ENCODE data around the gene MAP4. TPM values are rescaled to one million over a fixed set of nuclear protein-coding genes. Genes with fewer than 3 reads are reported as not detected.

MAP4 gene
- total and polyA plus RNA-seq, 2 of the 13 experiments (the other 11 are each of a cell fraction or from before 2014, with no cell fraction given): 33.1 to 38.7 TPM

DNA sequence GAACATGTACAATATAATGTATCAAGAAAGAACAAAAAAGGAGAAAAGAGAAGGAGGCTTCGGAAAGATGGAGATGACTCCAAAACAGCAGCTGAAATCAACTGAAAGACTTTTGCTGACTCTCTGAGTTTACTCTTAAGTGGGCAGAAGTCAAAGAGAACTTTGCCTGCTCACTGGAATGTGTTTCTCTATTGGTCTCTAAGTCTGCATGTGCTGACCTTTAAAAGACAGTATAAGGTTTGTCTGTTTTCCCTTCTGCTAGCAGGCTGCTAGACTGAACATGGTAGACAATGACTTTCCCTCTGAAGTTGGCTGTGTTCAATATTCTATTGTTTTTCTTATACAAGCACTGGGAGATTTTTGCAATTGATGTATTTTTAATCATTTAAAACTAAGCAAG is 7.2 kb upstream of the MAP4 start (continued):
- TF ChIP-seq ZBTB20 (CRISPR knock-in tag; IDR thresholded peaks at IDR 0.05; ENCODE audit: borderline replicate concordance, low read depth): no peak
- TF ChIP-seq, protein P1, sequence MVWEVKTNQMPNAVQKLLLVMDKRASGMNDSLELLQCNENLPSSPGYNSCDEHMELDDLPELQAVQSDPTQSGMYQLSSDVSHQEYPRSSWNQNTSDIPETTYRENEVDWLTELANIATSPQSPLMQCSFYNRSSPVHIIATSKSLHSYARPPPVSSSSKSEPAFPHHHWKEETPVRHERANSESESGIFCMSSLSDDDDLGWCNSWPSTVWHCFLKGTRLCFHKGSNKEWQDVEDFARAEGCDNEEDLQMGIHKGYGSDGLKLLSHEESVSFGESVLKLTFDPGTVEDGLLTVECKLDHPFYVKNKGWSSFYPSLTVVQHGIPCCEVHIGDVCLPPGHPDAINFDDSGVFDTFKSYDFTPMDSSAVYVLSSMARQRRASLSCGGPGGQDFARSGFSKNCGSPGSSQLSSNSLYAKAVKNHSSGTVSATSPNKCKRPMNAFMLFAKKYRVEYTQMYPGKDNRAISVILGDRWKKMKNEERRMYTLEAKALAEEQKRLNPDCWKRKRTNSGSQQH (CRISPR knock-in tag; IDR thresholded peaks at IDR 0.05; ENCODE audit: low read depth): no peak
- TF ChIP-seq TMF1 (CRISPR knock-in tag; IDR thresholded peaks at IDR 0.05; ENCODE audit: low read depth): no peak
- no peak for TF ChIP-seq EZH2 (conservative IDR thresholded peaks at IDR 0.05; ENCODE audit: low read depth, low read length)
- TF ChIP-seq ZNF260 (CRISPR knock-in tag; IDR thresholded peaks at IDR 0.05; ENCODE audit: borderline replicate concordance, low read depth): no peak
- TF ChIP-seq, protein P2, sequence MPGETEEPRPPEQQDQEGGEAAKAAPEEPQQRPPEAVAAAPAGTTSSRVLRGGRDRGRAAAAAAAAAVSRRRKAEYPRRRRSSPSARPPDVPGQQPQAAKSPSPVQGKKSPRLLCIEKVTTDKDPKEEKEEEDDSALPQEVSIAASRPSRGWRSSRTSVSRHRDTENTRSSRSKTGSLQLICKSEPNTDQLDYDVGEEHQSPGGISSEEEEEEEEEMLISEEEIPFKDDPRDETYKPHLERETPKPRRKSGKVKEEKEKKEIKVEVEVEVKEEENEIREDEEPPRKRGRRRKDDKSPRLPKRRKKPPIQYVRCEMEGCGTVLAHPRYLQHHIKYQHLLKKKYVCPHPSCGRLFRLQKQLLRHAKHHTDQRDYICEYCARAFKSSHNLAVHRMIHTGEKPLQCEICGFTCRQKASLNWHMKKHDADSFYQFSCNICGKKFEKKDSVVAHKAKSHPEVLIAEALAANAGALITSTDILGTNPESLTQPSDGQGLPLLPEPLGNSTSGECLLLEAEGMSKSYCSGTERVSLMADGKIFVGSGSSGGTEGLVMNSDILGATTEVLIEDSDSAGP (CRISPR knock-in tag; IDR thresholded peaks at IDR 0.05; ENCODE audit: borderline replicate concordance): no peak
- no peak for TF ChIP-seq NFKBIZ (CRISPR knock-in tag; IDR thresholded peaks at IDR 0.05)
- TF ChIP-seq ZNF577 (CRISPR knock-in tag; IDR thresholded peaks at IDR 0.05; ENCODE audit: borderline replicate concordance, low read depth): no peak
- no peak for TF ChIP-seq PPARG (CRISPR knock-in tag; conservative IDR thresholded peaks at IDR 0.05)
- no peak for TF ChIP-seq MAX (IDR thresholded peaks at IDR 0.05)
- no peak for TF ChIP-seq RCOR2 (CRISPR knock-in tag; IDR thresholded peaks at IDR 0.05)
- no peak for TF ChIP-seq SKIL (CRISPR knock-in tag; IDR thresholded peaks at IDR 0.05; ENCODE audit: borderline replicate concordance)
- TF ChIP-seq ZFAT (CRISPR knock-in tag; conservative IDR thresholded peaks at IDR 0.05): no peak
- TF ChIP-seq ZNF230 (CRISPR knock-in tag; IDR thresholded peaks at IDR 0.05): no peak
- no peak for TF ChIP-seq CEBPZ (IDR thresholded peaks at IDR 0.05; ENCODE audit: low read length)
- no peak for TF ChIP-seq NR2C2 (CRISPR knock-in tag; IDR thresholded peaks at IDR 0.05; ENCODE audit: borderline replicate concordance)
- TF ChIP-seq CSRNP1 (CRISPR knock-in tag; IDR thresholded peaks at IDR 0.05): no peak
- no peak for TF ChIP-seq ZNF83 (CRISPR knock-in tag; IDR thresholded peaks at IDR 0.05; ENCODE audit: borderline replicate concordance)
- TF ChIP-seq, protein P3, sequence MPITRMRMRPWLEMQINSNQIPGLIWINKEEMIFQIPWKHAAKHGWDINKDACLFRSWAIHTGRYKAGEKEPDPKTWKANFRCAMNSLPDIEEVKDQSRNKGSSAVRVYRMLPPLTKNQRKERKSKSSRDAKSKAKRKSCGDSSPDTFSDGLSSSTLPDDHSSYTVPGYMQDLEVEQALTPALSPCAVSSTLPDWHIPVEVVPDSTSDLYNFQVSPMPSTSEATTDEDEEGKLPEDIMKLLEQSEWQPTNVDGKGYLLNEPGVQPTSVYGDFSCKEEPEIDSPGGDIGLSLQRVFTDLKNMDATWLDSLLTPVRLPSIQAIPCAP (CRISPR knock-in tag; IDR thresholded peaks at IDR 0.05; ENCODE audit: low read depth): no peak
